ENCODE results near the gene ADAMTSL1.

DNA sequence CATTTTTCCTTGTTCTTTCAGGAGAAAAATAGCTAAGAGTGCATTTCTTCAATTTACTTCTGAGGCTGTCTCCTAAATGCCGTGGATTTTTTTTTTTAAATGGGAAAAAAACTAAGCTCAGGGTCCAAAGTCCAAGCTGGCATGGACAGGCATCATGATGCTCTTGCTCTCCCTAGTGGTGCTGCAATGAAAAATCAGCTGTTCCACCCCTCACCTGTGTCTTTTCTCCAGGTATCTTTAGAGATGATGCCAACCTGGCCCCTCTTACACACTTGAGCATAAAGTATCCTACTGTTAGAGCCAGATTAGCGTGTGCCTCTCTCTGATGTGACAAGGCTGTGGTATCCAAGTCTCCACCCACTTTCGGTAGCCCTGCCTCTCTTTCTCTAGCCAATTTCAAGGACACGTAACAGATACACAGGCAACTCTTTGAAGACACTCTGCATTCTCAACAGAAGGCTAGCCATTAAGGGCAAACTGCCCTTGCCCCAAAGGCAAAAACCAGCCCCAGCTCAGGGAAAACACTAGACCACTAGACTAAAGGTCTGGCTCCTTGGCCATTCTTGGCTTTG lies 350.2 kb downstream of the ADAMTSL1 start:
- TF ChIP-seq, protein P1, sequence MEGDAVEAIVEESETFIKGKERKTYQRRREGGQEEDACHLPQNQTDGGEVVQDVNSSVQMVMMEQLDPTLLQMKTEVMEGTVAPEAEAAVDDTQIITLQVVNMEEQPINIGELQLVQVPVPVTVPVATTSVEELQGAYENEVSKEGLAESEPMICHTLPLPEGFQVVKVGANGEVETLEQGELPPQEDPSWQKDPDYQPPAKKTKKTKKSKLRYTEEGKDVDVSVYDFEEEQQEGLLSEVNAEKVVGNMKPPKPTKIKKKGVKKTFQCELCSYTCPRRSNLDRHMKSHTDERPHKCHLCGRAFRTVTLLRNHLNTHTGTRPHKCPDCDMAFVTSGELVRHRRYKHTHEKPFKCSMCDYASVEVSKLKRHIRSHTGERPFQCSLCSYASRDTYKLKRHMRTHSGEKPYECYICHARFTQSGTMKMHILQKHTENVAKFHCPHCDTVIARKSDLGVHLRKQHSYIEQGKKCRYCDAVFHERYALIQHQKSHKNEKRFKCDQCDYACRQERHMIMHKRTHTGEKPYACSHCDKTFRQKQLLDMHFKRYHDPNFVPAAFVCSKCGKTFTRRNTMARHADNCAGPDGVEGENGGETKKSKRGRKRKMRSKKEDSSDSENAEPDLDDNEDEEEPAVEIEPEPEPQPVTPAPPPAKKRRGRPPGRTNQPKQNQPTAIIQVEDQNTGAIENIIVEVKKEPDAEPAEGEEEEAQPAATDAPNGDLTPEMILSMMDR (IDR thresholded peaks at IDR 0.05) = peak; percentile 32 to 61 (median 54)
- no peak for TF ChIP-seq POLR2A (IDR thresholded peaks at IDR 0.05)

Data from right lobe of liver (tissue), 4 donors.